Sigmoid colon (tissue), 7 donors: Measurements from ENCODE around the gene COMMD7. TPM values are rescaled to one million over a fixed set of nuclear protein-coding genes. Genes with fewer than 3 reads are reported as not detected.

Source experiments
- DNase-seq: peaks from one replicate; pipeline ENCODE4 v3.0.0-alpha.2; 2019
- H3K27ac ChIP-seq, 4 donors: fragments of 200-600 bp; sonication (generic); one replicate each; pipeline ENCODE4 v1.5.1; 2016 to 2019; ENCODE audit warnings: mild to moderate bottlenecking in 1 of 4
- H3K27me3 ChIP-seq, 3 donors: fragments of 200-600 bp; sonication (generic); one replicate each; pipeline ENCODE4 v1.5.1; 2019; ENCODE audit warnings: mild to moderate bottlenecking in 1 of 3
- H3K36me3 ChIP-seq, 4 donors: fragments of 200-600 bp; sonication (generic); one replicate each; pipeline ENCODE4 v1.5.1; 2016 to 2019
- H3K4me1 ChIP-seq, 4 donors: fragments of 200-600 bp; sonication (generic); one replicate each; pipeline ENCODE4 v1.5.1; 2017 to 2019
- H3K4me3 ChIP-seq, 4 donors: fragments of 200-600 bp; sonication (generic); one replicate each; pipeline ENCODE4 v1.5.1; 2017 to 2019; ENCODE audit warnings: mild to moderate bottlenecking in 2 of 4, moderate library complexity in 1 of 4
- H3K9me3 ChIP-seq, 4 donors: fragments of 200-600 bp in 3 of 4; sonication (generic) in 3 of 4; one replicate each; pipeline versions ENCODE4 v1.5.1 to v1.6.1; 2013 to 2019
- POLR2A ChIP-seq, 2 donors: fragments of 450-650 bp; IDR thresholded peaks; one replicate each; pipeline ENCODE4 v1.6.1; 2016; ENCODE audit warnings: antibody characterized with exemption in 2 of 2, mild to moderate bottlenecking in 2 of 2, moderate library complexity in 2 of 2
- POLR2AphosphoS5 ChIP-seq, 4 donors: sonication (generic); formaldehyde crosslinking; IDR thresholded peaks; one replicate each; pipeline ENCODE4 v1.6.1; 2017; ENCODE audit warnings: antibody characterized with exemption in 4 of 4
- WGBS, 2 donors: extraction: QIAGEN DNeasy Blood & Tissue Kit; methylation state at CpG; one replicate each; pipeline ENCODE4 v1.1.7; 2013; 5-methylcytosine and 5-hydroxymethylcytosine counted together
- intact Hi-C: fragments of 100-400 bp; cut with DNase I; formaldehyde crosslinking; loops from one replicate; pipeline ENCODE4 v1.15.1; 2023
- polyA plus RNA-seq, 3 donors: library from polyadenylated mRNA; stranded (reverse); fragments of 200-250 nt; gene quantifications; one replicate each; pipeline ENCODE4 v1.2.3, GENCODE V29; 2013
- total RNA-seq, 4 donors: library from RNA; depleted of rRNA; stranded (reverse); fragments of >200 nt; gene quantifications; one replicate each; pipeline ENCODE4 v1.1.0, GENCODE V29; 2016
- TF ChIP-seq, protein P1 (sequence below), 4 experiments: fragments of 450-650 bp in 3 of 4; fragments of 200-600 bp in 1 of 4; IDR thresholded peaks; one replicate each; pipeline ENCODE4 v1.5.1; 2016 to 2019; ENCODE audit warnings: antibody characterized with exemption in 4 of 4, mild to moderate bottlenecking in 3 of 4, moderate library complexity in 2 of 4
- donor health status: healthy with polysubstance abuse.
- donor health status: Bipolar disorder and iron deficiency.
- donor health status: healthy.

The COMMD7 gene
- total and polyA plus RNA-seq, 7 donors, result 26.3 to 68.0 (median 45.1) TPM

GRCh38 chr20:32652739-32653526 is 90.3 kb downstream of the COMMD7 start:
- no peak overlapping the region for H3K4me3 ChIP-seq
- H3K27me3 ChIP-seq, result no peaks in the 10 kb centered on the region
- H3K36me3 ChIP-seq, result no peaks in the 10 kb centered on the region
- DNase-seq, result peak; percentile 88
- H3K9me3 ChIP-seq, result no peaks in the 10 kb centered on the region
- H3K4me1 ChIP-seq, result peaks cover 0 to 4% (median 3%) of the 10 kb centered on the region in 4 donors
- TF ChIP-seq POLR2A (IDR thresholded peaks at IDR 0.05) (no peak), POLR2AphosphoS5 (IDR thresholded peaks at IDR 0.05) (no peak)
- TF ChIP-seq, protein P1, sequence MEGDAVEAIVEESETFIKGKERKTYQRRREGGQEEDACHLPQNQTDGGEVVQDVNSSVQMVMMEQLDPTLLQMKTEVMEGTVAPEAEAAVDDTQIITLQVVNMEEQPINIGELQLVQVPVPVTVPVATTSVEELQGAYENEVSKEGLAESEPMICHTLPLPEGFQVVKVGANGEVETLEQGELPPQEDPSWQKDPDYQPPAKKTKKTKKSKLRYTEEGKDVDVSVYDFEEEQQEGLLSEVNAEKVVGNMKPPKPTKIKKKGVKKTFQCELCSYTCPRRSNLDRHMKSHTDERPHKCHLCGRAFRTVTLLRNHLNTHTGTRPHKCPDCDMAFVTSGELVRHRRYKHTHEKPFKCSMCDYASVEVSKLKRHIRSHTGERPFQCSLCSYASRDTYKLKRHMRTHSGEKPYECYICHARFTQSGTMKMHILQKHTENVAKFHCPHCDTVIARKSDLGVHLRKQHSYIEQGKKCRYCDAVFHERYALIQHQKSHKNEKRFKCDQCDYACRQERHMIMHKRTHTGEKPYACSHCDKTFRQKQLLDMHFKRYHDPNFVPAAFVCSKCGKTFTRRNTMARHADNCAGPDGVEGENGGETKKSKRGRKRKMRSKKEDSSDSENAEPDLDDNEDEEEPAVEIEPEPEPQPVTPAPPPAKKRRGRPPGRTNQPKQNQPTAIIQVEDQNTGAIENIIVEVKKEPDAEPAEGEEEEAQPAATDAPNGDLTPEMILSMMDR (IDR thresholded peaks at IDR 0.05), result peak; percentile 82 to 94 (median 92)
- 5 to 8% methylated on average over 8 of the region's 8 CpGs for WGBS, 2 donors
- no peak overlapping the region for H3K27ac ChIP-seq
- intact Hi-C loops, result loop anchor here (1.0 to 10.0 kb wide), 3 partner anchors 66 to 318 kb away; partner anchors contain the start of gene NOL4L

Other genes starting within 250 kb of the COMMD7 start
- 10 to 100 TPM in 3 of 4 donors, 1 to 10 TPM in 1; 9.2 to 23.8 (median 14.0) TPM for gene NOL4L, start 158.1 kb downstream of the COMMD7 start, total RNA-seq
- gene NOL4L, start 158.1 kb downstream of the COMMD7 start, polyA plus RNA-seq, result 10 to 100 TPM; 16.8 to 34.7 (median 21.9) TPM
- under 1 TPM in 1 of 4 donors, not detected in 3; 0.28 TPM for gene C20orf203, start 69.5 kb downstream of the COMMD7 start, total RNA-seq
- gene C20orf203, start 69.5 kb downstream of the COMMD7 start, polyA plus RNA-seq, result under 1 TPM in 1 of 3 donors, not detected in 2; 0.03 TPM
- gene DNMT3B, start 18.9 kb upstream of the COMMD7 start, total RNA-seq, result 1 to 10 TPM in 1 of 4 donors, under 1 TPM in 3; 0.36 to 1.7 (median 0.60) TPM
- gene DNMT3B, start 18.9 kb upstream of the COMMD7 start, polyA plus RNA-seq, result under 1 TPM in 2 of 3 donors, not detected in 1; 0.46 to 0.85 TPM
- gene MAPRE1, start 76.5 kb upstream of the COMMD7 start, total RNA-seq, result 100 to 1,000 TPM in 3 of 4 donors, 10 to 100 TPM in 1; 94.7 to 146 (median 131) TPM
- gene MAPRE1, start 76.5 kb upstream of the COMMD7 start, polyA plus RNA-seq, result 10 to 100 TPM; 56.8 to 72.4 (median 57.7) TPM
- gene EFCAB8, start 115.5 kb upstream of the COMMD7 start, total RNA-seq, result under 1 TPM in 3 of 4 donors, not detected in 1; 0.49 to 0.83 (median 0.71) TPM
- gene EFCAB8, start 115.5 kb upstream of the COMMD7 start, polyA plus RNA-seq, result under 1 TPM in 1 of 3 donors, not detected in 2; 0.06 TPM